Endothelial cell of umbilical vein (primary cell): ENCODE results near the gene SLC7A4. TPM values are rescaled to one million over a fixed set of nuclear protein-coding genes. Genes with fewer than 3 reads are reported as not detected.

Experiments
- BruUV-seq: library from RNA; stranded (reverse); fragments of 400-500 nt; replicated peaks from 2 replicates; lab custom pipeline; 2021; lab: Mats Ljungman, UMichigan
- CTCF ChIA-PET: fragments of 300-600, 350-600 bp; sonication (Branson Sonifier 250); formaldehyde crosslinking; loops from one replicate; lab custom pipeline; 2021; ENCODE audit warnings: antibody characterized with exemption, inconsistent platforms; lab: Charles Lee
- POLR2A ChIA-PET: fragments of 300-600, 350-600 bp; sonication (Branson Sonifier 250); formaldehyde crosslinking; loops from one replicate; lab custom pipeline; 2021; ENCODE audit warnings: antibody characterized with exemption, inconsistent platforms; lab: Charles Lee
- DNase-seq: peaks from one replicate; pipeline ENCODE4 v3.0.0-alpha.2; 2011; ENCODE audit warnings: low read depth, low spot score
- FAIRE-seq: peaks from 2 replicates; lab custom pipeline; 2011; peaks lifted over from hg19 to GRCh38; lab: Jason Lieb, UNC
- H2AFZ ChIP-seq: 2 replicates; pipeline ENCODE4 v1.6.0; 2012; ENCODE audit warnings: low read depth, low read length, control low read depth, inconsistent platforms
- H3K27ac ChIP-seq: 2 replicates; pipeline ENCODE4 v1.5.1; 2011; ENCODE audit warnings: low read depth, mild to moderate bottlenecking, control low read depth, low read length, moderate library complexity; ENCODE audit not compliant: insufficient read depth
- H3K27me3 ChIP-seq, 2 experiments: 2 replicates each; pipeline versions ENCODE4 v1.6.0 to v1.6.1; 2011; ENCODE audit warnings: low read length in 2 of 2, mixed read lengths in 1 of 2; ENCODE audit not compliant: control insufficient read depth in 2 of 2, insufficient read depth in 2 of 2
- H3K36me3 ChIP-seq, 2 experiments: 2 replicates in 1 of 2; 3 replicates in 1 of 2; pipeline ENCODE4 v1.5.1; 2011; ENCODE audit warnings: low read length in 2 of 2, mild to moderate bottlenecking in 1 of 2, moderate library complexity in 1 of 2; ENCODE audit not compliant: control insufficient read depth in 2 of 2, insufficient read depth in 2 of 2; ENCODE audit errors: extremely low read depth in 1 of 2
- H3K4me1 ChIP-seq: 3 replicates; pipeline ENCODE4 v1.5.1; 2011; ENCODE audit warnings: mild to moderate bottlenecking, low read length; ENCODE audit not compliant: control insufficient read depth, insufficient read depth; ENCODE audit errors: extremely low read depth
- H3K4me2 ChIP-seq: 2 replicates; pipeline ENCODE4 v1.6.1; 2011; ENCODE audit warnings: low read length, control low read depth, mixed read lengths; ENCODE audit not compliant: insufficient read depth
- H3K4me3 ChIP-seq, 3 experiments: fragments of 200-600 bp in 1 of 3; sonication (generic), shearing (Covaris generic) in 1 of 3; replicated peaks in 1 of 3; 2 replicates each; pipeline ENCODE4 v1.5.1; 2011 to 2016; ENCODE audit warnings: control low read depth in 3 of 3, low read length in 3 of 3, mild to moderate bottlenecking in 2 of 3, inconsistent platforms in 1 of 3, low read depth in 1 of 3, moderate library complexity in 1 of 3; ENCODE audit not compliant: insufficient read depth in 1 of 3
- H3K79me2 ChIP-seq: 2 replicates; pipeline ENCODE4 v1.6.0; 2012; ENCODE audit warnings: low read length, inconsistent platforms; ENCODE audit not compliant: control insufficient read depth, insufficient read depth
- H3K9ac ChIP-seq: replicated peaks from 2 replicates; pipeline ENCODE3; 2011; ENCODE audit warnings: low read length, control low read depth; ENCODE audit not compliant: insufficient read depth; ENCODE audit errors: extremely low read depth
- H3K9me1 ChIP-seq: replicated peaks from 3 replicates; pipeline ENCODE4 v1.6.0; 2011; ENCODE audit warnings: mild to moderate bottlenecking, low read length; ENCODE audit not compliant: control insufficient read depth, insufficient read depth; ENCODE audit errors: extremely low read depth
- H3K9me3 ChIP-seq: replicated peaks from 2 replicates; pipeline ENCODE4 v1.5.1; 2012; ENCODE audit warnings: low read length, inconsistent platforms; ENCODE audit not compliant: control insufficient read depth, insufficient read depth
- H4K20me1 ChIP-seq: replicated peaks from 2 replicates; pipeline ENCODE3; 2011; ENCODE audit warnings: mild to moderate bottlenecking, low read length; ENCODE audit not compliant: control insufficient read depth, insufficient read depth; ENCODE audit errors: extremely low read depth
- GATA2 ChIP-seq: IDR thresholded peaks from 2 replicates; pipeline ENCODE4 v1.7.0; 2011; ENCODE audit warnings: low read depth, mild to moderate bottlenecking, moderate library complexity, mixed read lengths, low read length; ENCODE audit not compliant: insufficient read length, insufficient read depth
- JUN ChIP-seq: IDR thresholded peaks from 2 replicates; pipeline ENCODE4 v1.6.1; 2011; ENCODE audit warnings: borderline replicate concordance, low read depth; ENCODE audit not compliant: insufficient read length, insufficient read depth
- MYC ChIP-seq: IDR thresholded peaks from one replicate; pipeline ENCODE4 v1.6.1; 2011; ENCODE audit warnings: mild to moderate bottlenecking, low read depth, low read length
- POLR2AphosphoS5 ChIP-seq: IDR thresholded peaks from 2 replicates; pipeline ENCODE4 v1.6.1; 2012; ENCODE audit warnings: low read depth, mild to moderate bottlenecking, control low read depth, low read length, moderate library complexity; ENCODE audit not compliant: insufficient read depth
- dilution Hi-C: fragments of 300-500 bp; cut with MboI; formaldehyde crosslinking; loops from one replicate; pipeline ENCODE4 v1.15.0; 2019; ENCODE audit warnings: low sequenced_read_pairs; ENCODE audit not compliant: extremely low pct_ligation_motif_present
- intact Hi-C: fragments of 100-400 bp; cut with micrococcal nuclease; formaldehyde crosslinking; loops from one replicate; pipeline ENCODE4 v1.10.0; 2022
- polyA plus RNA-seq, 4 experiments: library from polyadenylated mRNA; depleted of rRNA in 3 of 4; stranded (reverse) in 3 of 4; unstranded in 1 of 4; fragments of >200 nt; gene quantifications; 2 replicates each; pipeline versions ENCODE4 v1.2.1 to v1.2.3, GENCODE V29; 2011 to 2012; ENCODE audit warnings: missing spikeins in 1 of 4
- total RNA-seq: library from RNA; stranded (reverse); gene quantifications from 2 replicates; pipeline ENCODE4 v1.2.3, GENCODE V29; 2021
- TF ChIP-seq, protein P1 (sequence below): IDR thresholded peaks from 2 replicates; pipeline ENCODE4 v1.6.1; 2011; ENCODE audit not compliant: insufficient read depth, insufficient read length
- TF ChIP-seq, protein P2 (sequence below), 2 donors: IDR thresholded peaks; 1 replicate in 1 of 2; 2 replicates in 1 of 2; pipeline ENCODE4 v1.5.1; 2011; ENCODE audit warnings: low read length in 2 of 2, mild to moderate bottlenecking in 2 of 2, moderate library complexity in 2 of 2, control low read depth in 1 of 2, inconsistent platforms in 1 of 2, low read depth in 1 of 2; ENCODE audit not compliant: insufficient read depth in 1 of 2; ENCODE audit errors: extremely low read depth in 1 of 2

The SLC7A4 gene
- total and polyA plus RNA-seq, 2 donors (not counting 3 experiments of a cell fraction or from before 2014, with no cell fraction given), result not detected

DNA sequence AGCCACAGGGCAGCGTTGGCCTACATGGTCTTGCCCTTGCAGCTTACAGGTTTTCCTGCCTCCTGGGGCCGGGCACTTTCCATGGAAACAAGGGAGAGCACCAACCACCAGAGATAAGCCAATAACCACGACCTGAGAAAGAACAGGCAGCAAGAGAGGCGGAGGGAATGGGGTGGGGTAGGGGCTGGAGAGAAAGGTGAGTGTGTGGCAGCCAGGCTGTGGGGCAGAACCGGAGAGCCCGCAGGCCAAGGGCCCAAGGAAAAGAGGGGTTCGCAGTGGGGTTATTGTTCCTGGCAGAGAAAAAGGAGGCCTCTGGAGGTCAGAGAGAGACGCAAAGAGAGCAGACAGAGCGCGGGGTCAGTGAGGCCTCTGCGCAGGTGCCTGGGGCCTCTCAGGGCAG, 46.6 kb upstream of the SLC7A4 start:
- no peak overlapping the region for H3K27ac ChIP-seq
- no peak overlapping the region for H3K9ac ChIP-seq
- DNase-seq (no peak), FAIRE-seq (no peak)
- H3K4me3 ChIP-seq, result no peak overlapping the region
- TF ChIP-seq JUN (no peak), POLR2AphosphoS5 (no peak), MYC (no peak), GATA2 (no peak)
- TF ChIP-seq, protein P1, sequence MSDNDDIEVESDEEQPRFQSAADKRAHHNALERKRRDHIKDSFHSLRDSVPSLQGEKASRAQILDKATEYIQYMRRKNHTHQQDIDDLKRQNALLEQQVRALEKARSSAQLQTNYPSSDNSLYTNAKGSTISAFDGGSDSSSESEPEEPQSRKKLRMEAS, result no peak
- TF ChIP-seq, protein P2, sequence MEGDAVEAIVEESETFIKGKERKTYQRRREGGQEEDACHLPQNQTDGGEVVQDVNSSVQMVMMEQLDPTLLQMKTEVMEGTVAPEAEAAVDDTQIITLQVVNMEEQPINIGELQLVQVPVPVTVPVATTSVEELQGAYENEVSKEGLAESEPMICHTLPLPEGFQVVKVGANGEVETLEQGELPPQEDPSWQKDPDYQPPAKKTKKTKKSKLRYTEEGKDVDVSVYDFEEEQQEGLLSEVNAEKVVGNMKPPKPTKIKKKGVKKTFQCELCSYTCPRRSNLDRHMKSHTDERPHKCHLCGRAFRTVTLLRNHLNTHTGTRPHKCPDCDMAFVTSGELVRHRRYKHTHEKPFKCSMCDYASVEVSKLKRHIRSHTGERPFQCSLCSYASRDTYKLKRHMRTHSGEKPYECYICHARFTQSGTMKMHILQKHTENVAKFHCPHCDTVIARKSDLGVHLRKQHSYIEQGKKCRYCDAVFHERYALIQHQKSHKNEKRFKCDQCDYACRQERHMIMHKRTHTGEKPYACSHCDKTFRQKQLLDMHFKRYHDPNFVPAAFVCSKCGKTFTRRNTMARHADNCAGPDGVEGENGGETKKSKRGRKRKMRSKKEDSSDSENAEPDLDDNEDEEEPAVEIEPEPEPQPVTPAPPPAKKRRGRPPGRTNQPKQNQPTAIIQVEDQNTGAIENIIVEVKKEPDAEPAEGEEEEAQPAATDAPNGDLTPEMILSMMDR (IDR thresholded peaks at IDR 0.05; ENCODE audit: extremely low read depth in 1 of 2, insufficient read depth in 1 of 2, low read depth in 1 of 2, low read length in 2 of 2), result no peak
- no peaks in the 10 kb centered on the region for H3K4me1 ChIP-seq
- no peak overlapping the region for H2AFZ ChIP-seq
- intact Hi-C loops, result no loop called here
- H3K9me3 ChIP-seq, result no peaks in the 10 kb centered on the region
- CTCF ChIA-PET, result no interaction called here
- H3K79me2 ChIP-seq, result no peaks in the 10 kb centered on the region
- H3K36me3 ChIP-seq, result no peaks in the 10 kb centered on the region
- H3K9me1 ChIP-seq, result no peaks in the 10 kb centered on the region
- H3K4me2 ChIP-seq, result no peak overlapping the region
- H4K20me1 ChIP-seq, result no peaks in the 10 kb centered on the region
- no TSS peak for BruUV-seq
- dilution Hi-C loops, result no loop called here
- H3K27me3 ChIP-seq, result no peaks in the 10 kb centered on the region
- POLR2A ChIA-PET, result no interaction called here
